ENCODE measurements around the gene CEBPE.

Gene CEBPE

GRCh38 chr14:23142826-23143225, 23.8 kb upstream of the CEBPE start:
- DNase-seq, result no peak

GRCh38 chr14:23141706-23142444, 22.8 kb upstream of the CEBPE start:
- DNase-seq, result no peak

GRCh38 chr14:23140371-23140770, 21.3 kb upstream of the CEBPE start:
- DNase-seq, result no peak

GRCh38 chr14:23139874-23140273, 20.8 kb upstream of the CEBPE start:
- DNase-seq, result no peak

- DNase-seq, result no peak
Observed at GRCh38 chr14:23137813-23138535, 18.9 kb upstream of the CEBPE start.

- DNase-seq, result no peak
Observed at GRCh38 chr14:23137192-23137812, 18.2 kb upstream of the CEBPE start.

GRCh38 chr14:23136566-23137133, 17.6 kb upstream of the CEBPE start:
- no peak for DNase-seq

- DNase-seq, result no peak
Observed at GRCh38 chr14:23132970-23133369, 13.9 kb upstream of the CEBPE start.

GRCh38 chr14:23131482-23131881, 12.4 kb upstream of the CEBPE start:
- DNase-seq, result no peak

GRCh38 chr14:23130871-23131270, 11.8 kb upstream of the CEBPE start:
- no peak for DNase-seq

- no peak for DNase-seq
Observed at GRCh38 chr14:23129759-23130316, 10.8 kb upstream of the CEBPE start.

- DNase-seq, result no peak
Observed at GRCh38 chr14:23128969-23129758, 10.1 kb upstream of the CEBPE start.

- DNase-seq, result no peak
Observed at GRCh38 chr14:23127861-23128260, 8.8 kb upstream of the CEBPE start.

GRCh38 chr14:23126548-23127278, 7.7 kb upstream of the CEBPE start:
- DNase-seq, result no peak

GRCh38 chr14:23125933-23126524, 7.0 kb upstream of the CEBPE start:
- no peak for DNase-seq

- no peak for DNase-seq
Observed at GRCh38 chr14:23125011-23125410, 6.0 kb upstream of the CEBPE start.

- no peak for DNase-seq
Observed at GRCh38 chr14:23124337-23124954, 5.4 kb upstream of the CEBPE start.

GRCh38 chr14:23123419-23123818, 4.4 kb upstream of the CEBPE start:
- DNase-seq, result no peak

GRCh38 chr14:23122086-23122485, 3.0 kb upstream of the CEBPE start:
- DNase-seq, result no peak

GRCh38 chr14:23121361-23121771, 2.3 kb upstream of the CEBPE start:
- peak; percentile 37 to 75 (median 63) for DNase-seq
